HG02938 (cell line): ENCODE results near the gene ESYT1.
A peak's percentile ranks its signal among the peaks of the same experiment; 100 is the strongest.

Experiments
- ATAC-seq: cut with Tn5 transposase; IDR thresholded peaks from one replicate; pipeline ENCODE4 v1.9.1; 2021; ENCODE audit warnings: mild to moderate bottlenecking, moderate library complexity; ENCODE audit not compliant: unreplicated experiment

Gene ESYT1

DNA sequence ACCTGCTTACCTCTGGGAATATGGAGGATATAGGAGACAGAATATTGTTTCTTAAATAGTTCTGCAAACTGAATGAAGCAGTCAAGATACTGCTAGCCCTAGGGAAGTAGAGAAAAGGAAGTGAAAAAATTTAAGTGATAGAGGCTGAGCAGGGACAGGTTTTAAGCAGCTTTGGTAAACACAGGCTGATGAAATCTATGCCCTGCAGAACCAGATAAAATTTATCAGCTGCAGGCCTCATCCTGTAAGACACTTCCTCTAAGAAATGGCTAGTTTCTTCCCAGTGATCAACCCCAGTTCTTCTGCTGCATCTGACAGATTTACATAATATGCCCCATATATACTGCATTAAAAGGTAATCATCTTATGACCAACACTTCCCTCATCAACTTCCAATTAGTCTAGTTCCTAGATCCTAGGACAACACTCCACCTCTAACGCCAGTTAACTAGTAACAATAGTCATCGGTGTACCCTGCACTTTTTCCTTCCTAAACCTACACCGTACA lies 1.3 kb upstream of the ESYT1 start:
- ATAC-seq = no peak

DNA sequence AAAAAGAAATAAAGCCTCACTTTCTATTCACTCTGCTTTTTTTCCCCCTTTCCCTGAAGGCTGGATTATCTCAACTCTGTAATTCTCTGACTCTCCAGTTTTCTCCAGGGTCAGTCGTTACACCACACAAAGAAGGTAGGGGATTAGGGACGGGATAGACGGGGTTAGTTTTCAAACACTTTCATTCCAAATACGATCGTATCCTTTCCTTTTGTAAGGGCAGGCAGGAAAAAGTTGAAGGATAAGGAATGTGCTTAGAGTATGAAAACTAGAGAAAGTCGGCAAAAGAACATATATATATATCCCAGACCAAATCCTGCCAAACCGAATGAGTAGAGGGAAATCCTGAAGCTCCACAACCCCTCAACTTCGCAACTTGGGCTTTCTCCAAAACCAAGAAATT lies 581 bp upstream of the ESYT1 start:
- no peak for ATAC-seq

DNA sequence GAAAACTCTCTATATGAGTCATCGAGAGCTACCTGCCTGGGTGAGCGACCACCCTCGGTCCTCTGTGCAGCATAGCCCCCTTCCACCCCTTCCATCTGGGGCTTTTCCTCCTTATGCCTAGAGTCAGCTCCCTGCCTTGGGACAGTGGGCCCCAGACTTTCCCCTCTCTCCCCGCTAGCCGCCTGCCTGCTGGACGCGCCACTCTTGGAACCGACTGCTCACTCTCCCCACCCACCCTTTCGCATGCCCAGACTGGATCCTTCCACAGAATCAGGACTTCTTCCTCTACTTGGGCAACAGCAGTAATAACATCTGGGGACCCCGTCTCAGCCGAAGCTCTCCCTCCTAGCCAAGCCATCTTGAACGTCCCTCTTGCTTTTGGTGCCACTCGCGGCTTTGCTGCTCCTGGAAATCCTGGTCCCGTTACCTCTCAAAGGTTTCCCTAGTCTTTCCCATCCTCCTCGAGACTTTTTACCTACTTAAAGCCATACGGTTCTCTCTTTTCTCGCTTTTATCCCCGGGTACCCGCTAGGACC lies 671 bp downstream of the ESYT1 start:
- no peak for ATAC-seq

DNA sequence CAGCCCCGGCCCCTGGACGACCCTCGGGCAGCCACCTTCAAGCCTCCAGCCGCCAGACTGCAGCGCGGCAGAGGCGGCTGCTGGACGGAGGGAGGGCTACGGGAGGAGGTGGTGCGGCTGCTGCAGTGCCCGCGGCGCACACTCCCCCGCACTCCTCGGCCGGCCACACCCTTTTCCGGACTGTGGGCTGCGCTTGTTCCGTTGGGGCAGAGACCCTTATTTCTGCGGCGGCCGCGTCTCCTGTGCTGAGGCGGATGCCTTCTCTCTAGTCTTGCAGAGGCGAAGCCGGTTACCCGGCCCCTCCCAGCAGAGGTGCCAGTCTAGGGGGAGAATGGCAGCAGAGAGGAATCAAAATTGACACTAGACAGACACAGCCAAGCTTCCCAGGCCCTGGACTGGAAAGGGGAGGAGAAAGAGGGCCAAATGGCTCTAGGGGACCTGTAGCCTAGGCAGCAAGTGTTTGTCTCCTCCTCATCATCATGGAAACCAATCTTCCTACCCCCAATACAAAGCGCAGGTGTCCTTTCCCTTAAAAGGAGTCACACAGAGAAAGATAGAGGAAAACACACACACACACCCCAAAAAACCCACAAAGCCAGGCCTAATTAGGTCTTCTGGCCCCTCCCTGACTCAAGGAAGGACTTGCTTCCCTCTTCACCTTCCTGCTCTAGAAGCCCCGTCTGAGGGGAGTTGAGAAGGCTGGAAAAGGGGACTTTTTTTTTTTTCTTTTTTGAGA lies 1.3 kb downstream of the ESYT1 start:
- no peak for ATAC-seq

- no peak for ATAC-seq
These were observed 2.0 kb downstream of the ESYT1 start for GRCh38 chr12:56129942-56130495.

- ATAC-seq = no peak
These were observed 2.8 kb downstream of the ESYT1 start for GRCh38 chr12:56130876-56131275.

GRCh38 chr12:56134897-56135296 lies 6.8 kb downstream of the ESYT1 start:
- ATAC-seq = no peak

- ATAC-seq = no peak
These were observed 9.9 kb downstream of the ESYT1 start for GRCh38 chr12:56137853-56138571.

DNA sequence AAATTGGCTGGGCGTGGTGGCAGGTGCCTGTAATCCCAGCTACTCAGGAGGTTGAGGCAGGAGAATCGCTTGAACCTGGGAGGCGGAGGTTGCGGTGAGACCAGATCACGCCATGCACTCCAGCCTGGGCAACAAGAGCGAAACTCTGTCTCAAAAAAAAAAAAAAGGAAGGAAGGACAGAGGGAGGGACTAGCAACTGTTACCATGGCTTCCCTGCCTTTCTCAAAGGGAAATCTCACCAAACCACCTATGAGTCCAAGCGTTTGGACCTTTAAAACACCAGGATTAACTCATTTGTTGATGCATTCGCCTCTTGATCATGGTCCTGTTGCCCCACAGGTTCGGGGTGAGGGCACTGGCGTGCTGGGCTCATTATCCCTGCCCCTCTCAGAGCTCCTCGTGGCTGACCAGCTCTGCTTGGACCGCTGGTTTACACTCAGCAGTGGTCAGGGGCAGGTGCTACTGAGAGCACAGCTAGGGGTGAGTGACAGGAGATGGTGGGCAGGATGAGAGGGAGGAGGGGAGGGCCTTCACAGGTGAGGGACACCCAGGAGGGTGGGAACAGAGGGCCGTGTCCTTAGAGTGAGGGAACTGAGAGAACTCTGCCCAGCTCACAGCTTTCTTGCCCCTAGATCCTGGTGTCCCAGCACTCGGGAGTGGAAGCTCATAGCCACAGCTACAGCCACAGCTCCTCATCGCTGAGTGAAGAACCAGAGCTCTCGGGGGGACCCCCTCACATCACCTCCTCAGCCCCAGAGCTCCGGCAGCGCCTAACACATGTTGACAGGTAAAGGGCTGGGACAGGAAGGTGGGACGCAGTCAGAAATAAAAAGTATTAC lies 14.1 kb downstream of the ESYT1 start:
- no peak for ATAC-seq

GRCh38 chr12:56143217-56143616 lies 15.2 kb downstream of the ESYT1 start:
- ATAC-seq = no peak

DNA sequence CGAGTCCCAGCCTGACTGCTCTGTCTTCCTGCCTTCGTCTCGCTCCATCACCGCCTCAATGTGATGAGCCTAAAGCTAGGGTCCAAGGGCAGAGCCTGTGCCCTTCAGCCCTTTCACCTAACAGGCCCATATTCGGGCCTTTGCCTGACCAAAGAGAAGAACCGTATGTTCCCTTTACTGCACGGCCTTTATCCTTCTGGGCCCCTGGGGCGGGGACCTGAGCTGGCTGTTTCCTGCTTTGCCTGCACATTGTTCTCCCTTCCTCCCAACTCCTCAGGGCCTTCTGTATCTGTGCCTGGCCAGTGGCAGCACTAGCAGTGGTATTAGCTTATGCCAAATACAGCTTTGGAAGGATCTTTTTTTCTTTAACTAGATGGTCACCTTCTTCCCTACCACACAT lies 15.8 kb downstream of the ESYT1 start:
- ATAC-seq = no peak

GRCh38 chr12:56145217-56145616 lies 17.1 kb downstream of the ESYT1 start:
- no peak for ATAC-seq

DNA sequence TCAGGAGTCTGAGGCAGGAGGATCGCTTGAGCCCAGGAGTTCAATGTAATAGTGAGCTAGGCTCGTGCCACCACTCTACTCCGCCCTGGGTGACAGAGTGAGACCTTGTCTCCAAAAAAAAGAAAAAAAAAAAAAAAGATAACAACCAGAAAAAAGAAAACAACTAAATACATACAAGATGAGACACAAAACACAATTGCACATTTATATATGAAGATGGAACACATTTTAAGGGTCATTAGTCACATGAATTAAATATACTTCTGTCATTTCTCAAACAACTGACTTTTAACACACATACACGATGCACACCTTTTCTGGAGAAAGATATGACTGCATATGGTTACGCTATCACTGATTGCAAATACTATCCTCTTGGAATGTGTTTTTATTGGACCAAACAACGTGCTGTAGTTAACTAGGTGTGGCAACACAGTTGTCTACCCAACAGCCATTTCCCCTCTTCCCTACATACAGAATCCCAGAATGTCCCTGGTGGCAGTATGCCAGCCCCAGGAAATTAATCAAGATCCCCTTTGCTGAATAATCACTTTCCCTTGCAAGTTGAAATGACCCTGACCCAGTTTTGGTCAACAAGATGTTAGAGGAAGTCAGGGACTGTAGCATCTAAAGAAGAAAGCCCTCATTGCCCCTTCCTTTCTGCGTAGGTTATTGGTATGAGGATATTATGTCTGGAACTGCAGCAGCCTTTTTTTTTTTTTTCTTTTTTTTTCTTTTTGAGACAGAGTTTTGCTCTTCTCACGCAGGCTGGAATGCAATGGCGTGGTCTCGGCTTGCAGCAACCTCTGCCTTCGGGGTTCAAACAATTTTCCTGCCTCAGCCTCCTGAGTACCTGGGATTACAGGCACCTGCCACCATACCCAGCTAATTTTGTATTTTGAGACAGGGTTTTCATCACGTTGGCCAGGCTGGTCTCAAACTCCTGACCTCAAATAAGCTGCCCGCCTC lies 18.7 kb downstream of the ESYT1 start:
- ATAC-seq = no peak

DNA sequence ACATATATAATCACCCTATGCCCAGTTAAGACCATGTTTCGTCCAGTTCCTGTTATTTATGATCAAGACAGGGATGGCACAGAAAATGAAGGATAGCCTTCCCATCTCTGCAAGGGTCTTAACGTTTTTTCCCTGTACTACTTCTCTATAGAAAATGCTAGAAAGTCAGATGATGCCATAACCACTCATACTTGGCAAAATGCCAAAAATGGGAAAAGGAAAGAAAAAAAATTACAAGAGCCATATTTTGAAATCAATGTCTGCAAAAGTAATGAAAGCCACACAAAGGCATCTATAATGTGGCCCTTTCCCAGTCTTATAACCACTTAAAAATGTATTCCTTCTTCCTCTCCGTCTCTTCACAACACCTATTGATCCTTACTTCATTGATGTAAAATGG lies 22.5 kb downstream of the ESYT1 start:
- no peak for ATAC-seq

GRCh38 chr12:56151672-56152131 lies 23.6 kb downstream of the ESYT1 start:
- ATAC-seq = no peak

DNA sequence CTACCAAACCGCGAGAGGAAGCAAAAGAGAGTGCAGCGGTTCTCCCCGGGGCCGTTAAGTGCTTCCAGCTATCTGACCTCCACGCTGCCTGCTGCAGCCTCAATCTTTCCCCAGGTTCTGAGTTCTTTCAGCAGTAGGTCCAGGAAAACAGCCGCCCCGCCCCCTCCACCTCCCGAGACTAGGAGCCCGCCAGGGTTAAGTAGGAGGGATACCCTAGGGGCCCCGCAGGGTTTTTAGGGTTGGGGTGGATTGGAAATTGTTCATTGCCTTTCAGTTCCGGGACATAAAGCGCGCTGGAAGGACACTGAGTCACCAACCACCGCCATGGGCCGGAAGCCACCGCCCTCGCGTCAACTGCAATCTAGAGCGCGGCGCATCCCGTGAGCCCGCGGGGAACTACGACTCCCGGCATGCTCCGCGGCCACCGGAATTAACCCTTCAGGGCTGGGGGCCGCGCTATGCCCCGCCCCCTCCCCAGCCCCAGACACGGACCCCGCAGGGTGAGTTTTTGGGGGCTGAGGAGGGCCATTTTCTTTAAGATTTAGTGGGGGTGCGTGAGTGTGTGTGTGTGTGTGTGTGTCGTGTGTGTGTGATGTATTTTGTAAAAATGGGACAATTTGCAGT lies 24.2 kb downstream of the ESYT1 start, which contains the start of gene MYL6B:
Gene MYL6B, plus strand, starts transcription at position 456 of the 624 bp plus-strand sequence. CDS start 1,332 bp downstream, outside the sequence.
- peak; percentile 84 for ATAC-seq

DNA sequence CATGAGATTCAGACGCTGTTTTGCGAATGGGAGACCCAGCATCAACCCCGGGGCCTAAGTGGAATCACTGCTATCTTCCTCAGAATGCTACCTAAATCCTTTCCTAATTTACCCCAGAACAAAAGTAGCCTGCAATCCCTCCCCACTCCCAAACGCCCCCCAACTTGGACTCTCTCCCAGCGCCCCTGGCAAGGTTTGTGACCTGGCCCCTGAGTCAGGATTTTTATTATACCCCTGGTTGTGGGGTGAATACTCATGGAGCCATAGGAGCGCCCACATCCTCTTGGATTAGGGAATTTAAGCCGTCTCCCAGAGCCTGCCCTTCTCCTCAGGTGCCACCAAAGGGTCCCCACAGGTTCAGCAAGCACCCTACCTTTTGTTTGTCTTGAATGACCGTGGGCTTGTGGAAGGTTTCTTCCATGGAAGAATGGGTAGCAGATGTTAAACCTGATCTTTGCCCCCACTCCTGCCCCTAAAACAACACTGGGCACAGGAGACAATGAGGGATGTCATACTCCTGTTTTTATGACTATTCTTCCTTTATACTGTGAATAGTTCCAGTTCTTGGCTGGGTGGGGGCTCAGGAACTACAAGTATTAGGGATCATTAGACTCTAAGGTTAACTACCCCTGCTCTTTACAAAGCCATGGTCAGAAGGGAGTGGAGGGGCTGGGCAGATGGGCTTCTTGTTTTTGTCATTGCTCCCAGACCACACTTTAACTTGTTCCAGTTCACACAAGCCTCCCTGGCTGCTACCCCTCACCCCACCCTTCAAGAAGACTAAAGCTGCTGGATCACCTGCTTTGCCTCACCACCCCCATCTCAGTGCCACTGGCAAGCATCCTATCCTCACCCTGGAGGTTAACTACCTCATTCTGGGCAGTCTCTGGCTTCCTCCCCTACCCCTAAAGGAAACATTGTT lies 24.9 kb downstream of the ESYT1 start:
- ATAC-seq = no peak

GRCh38 chr12:56153678-56154065 lies 25.6 kb downstream of the ESYT1 start:
- no peak for ATAC-seq
